Mesodermal cell (in vitro differentiated cells): ENCODE data around the gene SRF. TPM values are rescaled to one million over a fixed set of nuclear protein-coding genes. Genes with fewer than 3 reads are reported as not detected.

Source experiments
- H3K27ac ChIP-seq: 2 replicates; pipeline ENCODE4 v1.7.0; 2013; ENCODE audit warnings: mild to moderate bottlenecking, low read depth, low read length, moderate library complexity; ENCODE audit not compliant: severe bottlenecking
- H3K36me3 ChIP-seq: 2 replicates; pipeline ENCODE4 v1.7.1; 2013; ENCODE audit warnings: mild to moderate bottlenecking, low read length, moderate library complexity; ENCODE audit not compliant: control insufficient read depth, insufficient read depth
- H3K4me1 ChIP-seq: one replicate; pipeline ENCODE4 v1.7.1; 2013; ENCODE audit warnings: mild to moderate bottlenecking, low read length; ENCODE audit not compliant: insufficient read depth, control insufficient read depth, poor library complexity, severe bottlenecking
- H3K4me3 ChIP-seq: 2 replicates; pipeline ENCODE4 v1.7.0; 2013; ENCODE audit warnings: low read length, control low read depth, mild to moderate bottlenecking; ENCODE audit not compliant: insufficient read depth, poor library complexity, severe bottlenecking; ENCODE audit errors: extremely low read depth
- H3K9me3 ChIP-seq: 2 replicates; pipeline ENCODE4 v1.7.1; 2013; ENCODE audit warnings: mild to moderate bottlenecking, low read length, moderate library complexity; ENCODE audit not compliant: control insufficient read depth
- WGBS, 2 experiments: methylation state at CpG; one replicate each; pipeline ENCODE4 v1.1.5; 2013; ENCODE audit warnings: missing lambda C conversion rate in 2 of 2; ENCODE audit not compliant: insufficient coverage in 2 of 2; 5-methylcytosine and 5-hydroxymethylcytosine counted together
- polyA plus RNA-seq, 2 experiments: library from polyadenylated mRNA; stranded (reverse); fragments of 50-300 nt; gene quantifications; one replicate each; pipeline ENCODE4 v1.2.3, GENCODE V29; 2013

The SRF gene
- polyA plus RNA-seq (2013, experiment 1 of 2): 27.6 TPM
- polyA plus RNA-seq (2013, experiment 2 of 2): 24.5 TPM

- Histone ChIP-seq H3K4me1 (peaks cover 24% of the 10 kb centered on the region), H3K36me3 (peaks cover 13% of the 10 kb centered on the region), H3K27ac (peak within 1 kb of the TSS; percentile 92), H3K9me3 (no peaks in the 10 kb centered on the region), H3K4me3 (peak within 1 kb of the TSS; percentile 86)
- 0% methylated on average over 57 to 62 of the region's 83 CpGs for WGBS, 2 experiments
Observed at GRCh38 chr6:43170931-43171706, at the start of gene SRF. Gene SRF (plus strand): TSS chr6:43171269. CDS start chr6:43171657, 388 bp downstream.

GRCh38 chr6:43122146-43122545 lies 48.9 kb upstream of the SRF start:
- WGBS, 2 experiments: 100% methylated on average over 1 to 2 of the region's 2 CpGs
- H3K4me1 ChIP-seq: peaks cover 59% of the 10 kb centered on the region

GRCh38 chr6:43123461-43124314 lies 47.4 kb upstream of the SRF start:
- Histone ChIP-seq H3K4me1 (peaks cover 59% of the 10 kb centered on the region), H3K4me3 (no peak overlapping the region), H3K36me3 (no peaks in the 10 kb centered on the region), H3K9me3 (no peaks in the 10 kb centered on the region), H3K27ac (peak overlapping the region; percentile 88)
- 81% methylated on average over 23 to 24 of the region's 25 CpGs for WGBS, 2 experiments

More at GRCh38 chr6:43122146-43122545, 48.9 kb upstream of the SRF start:
- no peaks in the 10 kb centered on the region for H3K9me3 ChIP-seq
- no peak overlapping the region for H3K4me3 ChIP-seq
- H3K36me3 ChIP-seq: peaks cover 5% of the 10 kb centered on the region
- H3K27ac ChIP-seq: peak overlapping the region; percentile 92

GRCh38 chr6:43124481-43124880 lies 46.6 kb upstream of the SRF start:
- H3K36me3 ChIP-seq: peaks cover 2% of the 10 kb centered on the region
- H3K4me1 ChIP-seq: peaks cover 59% of the 10 kb centered on the region
- H3K9me3 ChIP-seq: no peaks in the 10 kb centered on the region
- no peak overlapping the region for H3K4me3 ChIP-seq
- 96 to 99% methylated on average over 4 to 5 of the region's 6 CpGs for WGBS, 2 experiments
- peak overlapping the region; percentile 88 for H3K27ac ChIP-seq

- 68 to 73% methylated on average over 5 to 6 of the region's 6 CpGs for WGBS, 2 experiments
- Histone ChIP-seq H3K4me1 (peaks cover 56% of the 10 kb centered on the region), H3K27ac (peak overlapping the region; percentile 88), H3K36me3 (peaks cover 7% of the 10 kb centered on the region), H3K9me3 (no peaks in the 10 kb centered on the region), H3K4me3 (no peak overlapping the region)
Observed at GRCh38 chr6:43125119-43125518, 46.0 kb upstream of the SRF start.

GRCh38 chr6:43125555-43125954 lies 45.5 kb upstream of the SRF start:
- WGBS, 2 experiments: 86 to 100% methylated on average over 1 of the region's 1 CpG
- Histone ChIP-seq H3K36me3 (peaks cover 10% of the 10 kb centered on the region), H3K4me1 (peaks cover 52% of the 10 kb centered on the region), H3K27ac (peak overlapping the region; percentile 88), H3K9me3 (no peaks in the 10 kb centered on the region), H3K4me3 (no peak overlapping the region)

GRCh38 chr6:43127180-43127579 lies 43.9 kb upstream of the SRF start:
- no peak overlapping the region for H3K4me3 ChIP-seq
- 97 to 98% methylated on average over 6 to 11 of the region's 12 CpGs for WGBS, 2 experiments
- H3K9me3 ChIP-seq: no peaks in the 10 kb centered on the region
- peaks cover 26% of the 10 kb centered on the region for H3K36me3 ChIP-seq
- H3K4me1 ChIP-seq: peaks cover 37% of the 10 kb centered on the region
- no peak overlapping the region for H3K27ac ChIP-seq

GRCh38 chr6:43127877-43128276 lies 43.2 kb upstream of the SRF start:
- no peaks in the 10 kb centered on the region for H3K9me3 ChIP-seq
- H3K4me3 ChIP-seq: no peak overlapping the region
- WGBS, 2 experiments: 88 to 90% methylated on average over 10 to 11 of the region's 11 CpGs

GRCh38 chr6:43128926-43129325 lies 42.1 kb upstream of the SRF start:
- Histone ChIP-seq H3K4me1 (peaks cover 21% of the 10 kb centered on the region), H3K4me3 (no peak overlapping the region), H3K9me3 (no peaks in the 10 kb centered on the region), H3K36me3 (peaks cover 43% of the 10 kb centered on the region), H3K27ac (no peak overlapping the region)
- 97 to 98% methylated on average over 13 to 16 of the region's 16 CpGs for WGBS, 2 experiments

More at GRCh38 chr6:43127877-43128276, 43.2 kb upstream of the SRF start:
- H3K36me3 ChIP-seq: peaks cover 32% of the 10 kb centered on the region
- peaks cover 32% of the 10 kb centered on the region for H3K4me1 ChIP-seq
- no peak overlapping the region for H3K27ac ChIP-seq

GRCh38 chr6:43129434-43130194 lies 41.5 kb upstream of the SRF start:
- H3K36me3 ChIP-seq: peaks cover 46% of the 10 kb centered on the region
- 82 to 86% methylated on average over 10 to 11 of the region's 15 CpGs for WGBS, 2 experiments
- H3K27ac ChIP-seq: no peak overlapping the region
- H3K4me1 ChIP-seq: peaks cover 15% of the 10 kb centered on the region
- no peak overlapping the region for H3K4me3 ChIP-seq
- no peaks in the 10 kb centered on the region for H3K9me3 ChIP-seq
